ENCODE results near the gene KLK2.

- no peak for TF ChIP-seq CTCF (conservative IDR thresholded peaks at IDR 0.05; ENCODE audit: low read depth, low read length)
- no peak for TF ChIP-seq POLR2A (IDR thresholded peaks at IDR 0.05; ENCODE audit: low read depth, low read length)
Measured at GRCh38 chr19:50877338-50877737, 4.1 kb downstream of the KLK2 start.
